SHP77 treated with DMSO at 0.1 percent for 48 hours (cell line): ENCODE data around the gene G0S2.

ENCODE experiments used
- DNase-seq: peaks from one replicate; lab custom pipeline; 2025; lab: John Stamatoyannopoulos, UW

Gene G0S2

GRCh38 chr1:209648931-209649776, 26.1 kb upstream of the G0S2 start:
- no peak for DNase-seq

- no peak for DNase-seq
Observed at GRCh38 chr1:209650454-209650853, 24.8 kb upstream of the G0S2 start.

GRCh38 chr1:209651138-209651587, 24.0 kb upstream of the G0S2 start:
- DNase-seq: no peak

- no peak for DNase-seq
Observed at GRCh38 chr1:209652121-209652735, 23.0 kb upstream of the G0S2 start, which contains the start of gene LAMB3. LAMB3 (minus strand) TSS chr1:209652425; CDS start chr1:209650944, 1,481 bp downstream.

GRCh38 chr1:209652873-209653401, 22.3 kb upstream of the G0S2 start:
- no peak for DNase-seq

- no peak for DNase-seq
Observed at GRCh38 chr1:209653915-209654351, 21.3 kb upstream of the G0S2 start.

GRCh38 chr1:209655411-209656231, 19.6 kb upstream of the G0S2 start:
- no peak for DNase-seq

GRCh38 chr1:209657140-209657879, 17.9 kb upstream of the G0S2 start:
- no peak for DNase-seq

- DNase-seq: no peak
Observed at GRCh38 chr1:209657918-209658317, 17.3 kb upstream of the G0S2 start.

- no peak for DNase-seq
Observed at GRCh38 chr1:209659909-209660308, 15.3 kb upstream of the G0S2 start.

GRCh38 chr1:209661071-209661470, 14.1 kb upstream of the G0S2 start:
- no peak for DNase-seq

GRCh38 chr1:209662879-209663327, 12.3 kb upstream of the G0S2 start:
- no peak for DNase-seq

- DNase-seq: no peak
Observed at GRCh38 chr1:209667103-209667502, 8.1 kb upstream of the G0S2 start.

- no peak for DNase-seq
Observed at GRCh38 chr1:209667708-209668107, 7.5 kb upstream of the G0S2 start.

GRCh38 chr1:209670441-209671082, 4.7 kb upstream of the G0S2 start:
- no peak for DNase-seq

GRCh38 chr1:209672705-209673630, 2.2 kb upstream of the G0S2 start:
- DNase-seq: no peak

GRCh38 chr1:209673631-209674417, 1.4 kb upstream of the G0S2 start:
- DNase-seq: no peak

- DNase-seq: no peak
Observed at GRCh38 chr1:209675565-209676154, 448 bp downstream of the G0S2 start.
